HUES64 (cell line): ENCODE data around the gene URB1.

Source experiments
- H3K27ac ChIP-seq: 2 replicates; pipeline ENCODE4 v1.7.0; 2013; ENCODE audit warnings: low read depth, low read length, inconsistent platforms
- H3K27me3 ChIP-seq: 2 replicates; pipeline ENCODE4 v1.6.1; 2013; ENCODE audit warnings: mild to moderate bottlenecking, low read length; ENCODE audit not compliant: insufficient read depth
- H3K36me3 ChIP-seq: 2 replicates; pipeline ENCODE4 v1.6.1; 2013; ENCODE audit warnings: mild to moderate bottlenecking, low read length; ENCODE audit not compliant: insufficient read depth
- H3K4me1 ChIP-seq: 2 replicates; pipeline ENCODE4 v1.6.1; 2013; ENCODE audit warnings: mild to moderate bottlenecking, low read length, moderate library complexity; ENCODE audit not compliant: insufficient read depth
- H3K4me3 ChIP-seq: 2 replicates; pipeline ENCODE4 v1.5.1; 2013; ENCODE audit warnings: mild to moderate bottlenecking, low read length, moderate library complexity
- H3K9ac ChIP-seq: 2 replicates; pipeline ENCODE4 v1.6.1; 2013; ENCODE audit warnings: mild to moderate bottlenecking, low read depth, low read length
- H3K9me3 ChIP-seq: 2 replicates; pipeline ENCODE4 v1.6.1; 2013; ENCODE audit warnings: low read depth, low read length; ENCODE audit not compliant: insufficient read depth
- WGBS: fragments of 150-250, 120-280 bp; methylation state at CpG from one replicate; pipeline ENCODE4 v1.1.7; 2013; ENCODE audit warnings: missing lambda C conversion rate; 5-methylcytosine and 5-hydroxymethylcytosine counted together

URB1 gene

DNA sequence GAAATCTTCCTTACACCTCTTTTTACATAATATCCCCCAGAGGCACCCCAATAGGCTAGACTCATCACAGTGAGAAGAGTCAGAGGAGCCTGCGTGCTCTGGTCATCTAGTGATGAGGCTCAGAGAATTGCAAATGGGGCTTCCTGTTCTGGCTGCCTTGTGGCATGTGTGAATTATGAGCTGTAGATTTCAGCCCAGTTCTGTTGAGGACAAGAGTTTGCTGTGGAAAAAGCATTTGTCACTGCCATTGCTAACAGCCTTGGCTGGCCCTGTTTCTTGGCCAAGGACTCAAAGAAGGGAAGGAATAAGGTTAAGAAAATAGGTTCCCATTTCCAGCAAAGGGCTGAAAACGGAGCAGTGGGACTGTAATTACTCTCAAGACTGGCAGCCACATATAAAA is 63.5 kb downstream of the URB1 start:
- Histone ChIP-seq H3K27ac (no peak overlapping the region), H3K9me3 (peaks cover 3% of the 10 kb centered on the region; the same call in 1 of the 2 replicates), H3K9ac (no peak overlapping the region), H3K4me3 (no peak overlapping the region), H3K36me3 (peaks cover 92% of the 10 kb centered on the region), H3K27me3 (no peaks in the 10 kb centered on the region), H3K4me1 (peaks cover 18% of the 10 kb centered on the region; the same call in 1 of the 2 replicates)
- WGBS, result 96% methylated on average over 2 of the region's 2 CpGs

DNA sequence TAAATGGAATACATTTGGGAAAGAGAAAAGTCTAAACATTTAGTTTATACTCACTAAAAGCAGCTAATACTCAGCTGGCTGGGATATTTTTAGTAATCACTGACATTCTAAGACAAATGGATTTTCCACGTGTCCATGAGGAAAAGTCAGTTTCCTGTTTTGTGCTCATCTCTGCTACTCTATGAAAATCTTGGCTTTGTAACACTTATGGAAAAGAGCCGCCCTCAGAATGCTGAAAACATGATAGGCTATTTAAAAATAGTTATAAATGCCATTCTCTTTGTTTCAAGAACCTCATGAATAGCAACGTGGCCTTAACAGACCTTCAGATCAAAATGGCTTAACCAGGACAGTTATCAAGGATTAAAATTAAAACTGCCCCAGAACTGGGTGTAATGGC is 64.2 kb downstream of the URB1 start:
- Histone ChIP-seq H3K27ac (no peak overlapping the region), H3K4me3 (no peak overlapping the region), H3K36me3 (peaks cover 92% of the 10 kb centered on the region), H3K9ac (no peak overlapping the region), H3K27me3 (no peaks in the 10 kb centered on the region), H3K9me3 (peaks cover 3% of the 10 kb centered on the region; the same call in 1 of the 2 replicates), H3K4me1 (peaks cover 18% of the 10 kb centered on the region; the same call in 1 of the 2 replicates)
- 98% methylated on average over 3 of the region's 3 CpGs for WGBS

DNA sequence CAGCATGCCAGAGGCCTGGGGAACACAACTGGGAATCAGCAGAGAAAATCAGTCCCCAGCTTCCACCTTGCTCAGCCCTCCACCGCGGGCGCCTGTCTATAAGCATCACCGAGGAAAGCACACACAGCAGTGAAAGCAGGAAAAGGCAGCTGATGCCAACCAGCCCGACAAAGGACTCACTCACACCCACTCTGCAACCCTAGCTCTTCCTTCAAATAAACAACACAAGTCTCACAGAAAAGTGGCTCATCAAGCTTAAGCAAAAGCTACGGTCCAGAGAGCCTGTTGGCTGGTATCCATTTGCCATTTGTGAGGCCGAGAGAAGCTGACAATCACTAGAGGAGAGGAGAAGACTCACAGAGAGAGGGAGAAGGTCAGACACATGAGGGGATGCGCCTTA is 67.1 kb downstream of the URB1 start:
- WGBS, result 96% methylated on average over 7 of the region's 8 CpGs
- H3K9me3 ChIP-seq, result no peaks in the 10 kb centered on the region; the same call in 1 of the 2 replicates
- H3K36me3 ChIP-seq, result peaks cover 94% of the 10 kb centered on the region
- no peak overlapping the region for H3K4me3 ChIP-seq
- H3K27ac ChIP-seq, result no peak overlapping the region
- no peaks in the 10 kb centered on the region for H3K27me3 ChIP-seq
- peaks cover 5% of the 10 kb centered on the region; the same call in 1 of the 2 replicates for H3K4me1 ChIP-seq
- H3K9ac ChIP-seq, result no peak overlapping the region

DNA sequence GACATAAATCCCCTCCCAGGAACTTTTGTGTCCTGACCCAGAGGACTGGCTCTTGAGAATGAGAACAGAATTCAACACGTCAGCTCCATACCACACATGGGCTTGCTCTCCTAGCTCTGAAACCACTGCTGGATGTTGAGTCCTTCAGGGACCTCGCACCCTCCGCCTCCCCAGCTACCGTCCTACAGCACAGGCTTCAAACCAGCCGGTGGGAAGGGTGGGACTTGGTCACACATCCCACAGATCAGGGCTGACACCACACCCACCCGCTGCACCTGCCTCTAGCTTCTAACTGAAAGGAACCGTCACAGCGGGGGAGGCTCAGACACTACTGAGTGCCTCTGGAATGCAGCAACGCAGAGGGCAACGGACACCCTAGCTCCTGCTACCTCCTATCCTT is 70.1 kb downstream of the URB1 start:
- no peaks in the 10 kb centered on the region for H3K27me3 ChIP-seq
- H3K36me3 ChIP-seq, result peaks cover 95% of the 10 kb centered on the region
- 89% methylated on average over 10 of the region's 10 CpGs for WGBS
- no peaks in the 10 kb centered on the region for H3K9me3 ChIP-seq
- no peak overlapping the region for H3K27ac ChIP-seq
- H3K4me3 ChIP-seq, result no peak overlapping the region
- H3K9ac ChIP-seq, result no peak overlapping the region
- no peaks in the 10 kb centered on the region for H3K4me1 ChIP-seq

DNA sequence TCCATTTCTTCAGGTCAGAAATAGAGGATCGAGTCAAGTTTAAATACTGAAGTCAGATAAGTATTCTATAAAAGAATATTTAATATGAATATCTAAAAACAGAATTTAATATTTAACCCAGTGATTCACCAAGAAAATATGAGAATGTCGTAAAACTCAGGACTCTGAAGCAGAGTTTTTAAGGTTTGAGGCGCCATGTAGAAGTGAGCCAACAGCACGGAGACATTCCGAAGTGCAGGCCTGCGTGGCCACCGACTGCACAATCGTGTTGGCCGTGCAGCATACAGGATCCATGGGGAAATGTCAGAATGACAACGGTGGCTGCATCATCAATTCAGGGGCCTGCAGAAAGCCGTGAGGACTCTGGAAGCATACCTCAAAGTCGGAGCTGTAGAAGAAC is 70.7 kb downstream of the URB1 start:
- H3K9ac ChIP-seq, result no peak overlapping the region
- H3K4me3 ChIP-seq, result no peak overlapping the region
- peaks cover 98% of the 10 kb centered on the region for H3K36me3 ChIP-seq
- no peaks in the 10 kb centered on the region for H3K27me3 ChIP-seq
- no peaks in the 10 kb centered on the region for H3K4me1 ChIP-seq
- no peak overlapping the region for H3K27ac ChIP-seq
- H3K9me3 ChIP-seq, result no peaks in the 10 kb centered on the region
- WGBS, result 95% methylated on average over 11 of the region's 12 CpGs

DNA sequence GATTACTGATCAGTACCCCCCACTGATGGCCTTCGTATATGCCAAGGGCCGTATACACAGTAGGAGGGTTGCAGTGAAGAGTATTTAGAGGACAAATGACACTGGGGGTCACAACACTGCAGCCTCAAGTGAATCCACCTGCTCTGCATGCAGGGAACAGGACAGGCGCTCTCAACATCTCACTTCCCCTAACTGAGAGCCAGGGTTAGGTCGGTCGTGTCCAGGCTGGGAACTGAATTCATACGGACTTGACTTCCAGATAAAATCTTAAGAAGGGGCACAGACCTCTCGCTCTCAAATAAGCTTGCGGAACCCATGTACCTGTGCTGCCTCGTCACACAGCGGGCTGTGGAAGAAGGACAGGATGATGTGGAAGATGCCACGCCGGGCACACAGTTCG is 71.3 kb downstream of the URB1 start:
- no peaks in the 10 kb centered on the region for H3K4me1 ChIP-seq
- 97% methylated on average over 13 of the region's 13 CpGs for WGBS
- H3K36me3 ChIP-seq, result peaks cover 100% of the 10 kb centered on the region
- H3K9ac ChIP-seq, result no peak overlapping the region
- H3K4me3 ChIP-seq, result no peak overlapping the region
- H3K9me3 ChIP-seq, result no peaks in the 10 kb centered on the region
- H3K27ac ChIP-seq, result no peak overlapping the region
- H3K27me3 ChIP-seq, result no peaks in the 10 kb centered on the region

DNA sequence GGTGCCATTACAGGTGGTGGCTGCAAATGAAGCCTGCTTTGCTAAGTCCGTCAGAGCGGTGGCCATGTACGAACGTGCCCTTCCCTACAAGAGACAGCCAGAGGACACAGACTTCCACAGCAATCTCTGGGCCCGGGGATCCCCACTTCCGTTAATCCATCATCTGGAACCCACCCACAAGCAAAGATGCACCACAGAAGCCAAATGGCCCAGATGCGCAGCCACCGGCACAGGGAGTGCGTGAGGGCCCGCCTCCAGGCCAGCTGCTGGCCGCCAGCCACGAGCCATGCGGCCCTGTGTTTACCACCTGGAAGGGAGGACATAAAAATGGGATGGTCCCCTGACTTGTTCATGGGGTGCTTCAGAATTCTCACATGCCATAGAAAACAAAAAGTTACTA is 72.1 kb downstream of the URB1 start:
- H3K27ac ChIP-seq, result no peak overlapping the region
- H3K36me3 ChIP-seq, result peaks cover 100% of the 10 kb centered on the region
- H3K4me3 ChIP-seq, result no peak overlapping the region
- no peaks in the 10 kb centered on the region for H3K4me1 ChIP-seq
- no peaks in the 10 kb centered on the region for H3K27me3 ChIP-seq
- no peaks in the 10 kb centered on the region for H3K9me3 ChIP-seq
- WGBS, result 95% methylated on average over 13 of the region's 13 CpGs
- no peak overlapping the region for H3K9ac ChIP-seq

DNA sequence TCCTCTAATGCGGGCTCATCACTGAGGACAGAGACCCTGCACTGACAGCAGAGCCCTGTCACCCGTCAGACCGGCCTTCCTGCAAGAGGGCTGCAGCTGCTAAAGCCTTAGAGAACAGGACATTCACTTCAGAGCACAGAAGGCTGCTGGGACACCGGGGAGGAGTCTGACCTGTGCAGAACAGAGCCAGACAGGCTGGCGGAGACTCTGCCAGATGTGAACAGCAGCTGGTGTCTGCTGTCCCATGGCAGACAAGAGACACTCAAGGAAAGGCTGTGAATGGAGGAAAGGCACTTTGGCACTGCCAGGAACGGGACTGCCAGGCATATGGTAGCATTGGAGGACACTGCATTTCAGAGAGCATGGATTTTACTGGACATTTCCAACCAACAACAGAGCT is 72.8 kb downstream of the URB1 start:
- 95% methylated on average over 6 of the region's 6 CpGs for WGBS
- H3K36me3 ChIP-seq, result peaks cover 99% of the 10 kb centered on the region
- no peaks in the 10 kb centered on the region for H3K27me3 ChIP-seq
- no peaks in the 10 kb centered on the region for H3K9me3 ChIP-seq
- H3K4me3 ChIP-seq, result no peak overlapping the region
- H3K4me1 ChIP-seq, result no peaks in the 10 kb centered on the region
- no peak overlapping the region for H3K9ac ChIP-seq
- no peak overlapping the region for H3K27ac ChIP-seq

DNA sequence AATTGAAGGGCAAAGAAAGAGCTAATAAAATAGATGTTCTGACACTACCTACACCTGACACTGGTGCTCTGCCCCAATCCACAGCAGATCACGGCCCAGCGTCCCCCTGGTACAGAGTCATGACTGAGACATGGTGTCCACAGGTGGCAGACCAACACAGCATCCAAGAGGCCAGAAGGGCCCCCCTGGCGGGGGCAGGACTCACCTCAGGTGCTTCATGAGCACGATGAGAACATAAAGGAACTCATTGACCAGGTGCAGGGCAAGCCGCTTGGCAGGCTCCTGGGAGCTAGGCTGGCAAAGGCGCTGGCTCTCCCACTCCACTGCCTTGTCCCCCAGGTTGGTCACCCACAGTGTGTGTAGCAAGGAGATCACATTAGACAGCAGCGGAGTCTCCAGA is 73.8 kb downstream of the URB1 start:
- peaks cover 96% of the 10 kb centered on the region for H3K36me3 ChIP-seq
- WGBS, result 91% methylated on average over 7 of the region's 7 CpGs
- H3K27ac ChIP-seq, result no peak overlapping the region
- no peaks in the 10 kb centered on the region for H3K9me3 ChIP-seq
- H3K27me3 ChIP-seq, result no peaks in the 10 kb centered on the region
- no peak overlapping the region for H3K9ac ChIP-seq
- H3K4me1 ChIP-seq, result no peaks in the 10 kb centered on the region
- H3K4me3 ChIP-seq, result no peak overlapping the region

DNA sequence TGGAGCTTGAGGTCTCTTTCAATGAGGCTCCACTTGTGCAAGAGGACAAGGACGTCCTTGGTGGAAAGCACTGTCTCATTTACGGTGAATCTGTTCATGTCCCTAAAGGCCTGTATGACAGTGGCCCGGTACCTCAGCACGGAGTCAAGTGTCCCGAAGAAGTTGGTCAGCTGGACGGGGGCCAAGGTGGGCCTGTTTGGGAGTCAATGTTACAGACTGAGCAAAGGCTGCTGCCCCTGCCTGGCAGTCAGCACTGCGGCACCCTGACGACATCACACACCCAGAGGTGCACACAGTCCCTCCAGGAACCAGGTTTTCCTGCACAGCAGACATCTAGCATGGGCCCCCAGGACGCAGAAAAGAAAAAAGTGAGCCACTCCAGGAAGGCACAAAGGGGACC is 75.1 kb downstream of the URB1 start:
- peaks cover 96% of the 10 kb centered on the region for H3K36me3 ChIP-seq
- no peaks in the 10 kb centered on the region for H3K4me1 ChIP-seq
- no peak overlapping the region for H3K4me3 ChIP-seq
- H3K9ac ChIP-seq, result no peak overlapping the region
- no peak overlapping the region for H3K27ac ChIP-seq
- no peaks in the 10 kb centered on the region for H3K9me3 ChIP-seq
- no peaks in the 10 kb centered on the region for H3K27me3 ChIP-seq
- 88% methylated on average over 9 of the region's 9 CpGs for WGBS

DNA sequence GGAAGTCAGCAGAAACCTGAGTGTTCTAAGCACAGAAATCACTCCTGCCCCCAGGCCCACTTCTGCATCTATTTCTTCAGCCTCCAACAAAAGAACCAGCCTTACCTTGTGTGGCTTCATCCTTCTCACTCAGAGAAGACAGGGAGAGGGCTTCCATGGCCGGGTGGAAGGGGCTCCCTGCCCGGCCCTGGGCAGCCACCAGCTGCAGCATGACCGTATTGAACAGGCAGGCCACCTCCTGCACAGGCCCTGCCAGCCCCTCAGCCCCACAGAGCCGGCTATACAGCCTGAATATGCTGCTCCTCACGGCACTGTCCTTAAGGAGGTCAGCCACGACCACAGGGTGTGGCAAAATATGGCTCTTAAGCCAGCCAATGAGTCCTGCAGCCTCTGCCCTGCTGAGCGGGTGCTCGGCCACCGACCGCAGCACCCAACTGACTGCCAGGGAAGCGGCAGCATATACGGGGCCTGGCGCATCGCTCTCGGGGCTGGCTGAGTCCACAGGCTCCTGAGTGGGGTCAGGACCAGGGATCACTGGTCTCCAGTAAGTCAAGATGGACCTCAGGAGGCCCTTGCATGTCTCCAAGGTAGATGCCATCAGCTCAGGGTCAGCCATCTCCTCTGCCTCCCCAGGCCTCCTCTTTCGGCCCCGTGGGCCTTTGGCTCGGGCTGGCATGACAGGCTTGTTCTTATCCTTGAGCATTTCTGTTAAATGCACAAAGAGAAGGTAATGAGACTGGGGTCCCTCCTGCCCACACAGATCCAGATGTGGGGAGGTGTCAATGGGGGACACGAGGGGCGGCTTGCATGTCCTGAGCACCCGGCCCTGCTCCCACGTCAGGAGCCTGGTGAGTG is 76.2 kb downstream of the URB1 start:
- H3K36me3 ChIP-seq, result peaks cover 95% of the 10 kb centered on the region
- no peak overlapping the region for H3K9ac ChIP-seq
- no peaks in the 10 kb centered on the region for H3K27me3 ChIP-seq
- H3K4me1 ChIP-seq, result no peaks in the 10 kb centered on the region
- no peaks in the 10 kb centered on the region for H3K9me3 ChIP-seq
- no peak overlapping the region for H3K4me3 ChIP-seq
- H3K27ac ChIP-seq, result no peak overlapping the region
- WGBS, result 93% methylated on average over 22 of the region's 22 CpGs
